Fibroblast of peridontal ligament (primary cell): Measurements from ENCODE around the gene PRDM16.
"Not testable (repeated sequence)": the region's sequence is repeated elsewhere in the genome, so short reads cannot be mapped to it uniquely, and the experiment has no call there.

ENCODE experiments used
- DNase-seq: peaks from one replicate; pipeline ENCODE4 v3.0.0-alpha.2; 2010; ENCODE audit errors: extremely low read depth

The PRDM16 gene

DNA sequence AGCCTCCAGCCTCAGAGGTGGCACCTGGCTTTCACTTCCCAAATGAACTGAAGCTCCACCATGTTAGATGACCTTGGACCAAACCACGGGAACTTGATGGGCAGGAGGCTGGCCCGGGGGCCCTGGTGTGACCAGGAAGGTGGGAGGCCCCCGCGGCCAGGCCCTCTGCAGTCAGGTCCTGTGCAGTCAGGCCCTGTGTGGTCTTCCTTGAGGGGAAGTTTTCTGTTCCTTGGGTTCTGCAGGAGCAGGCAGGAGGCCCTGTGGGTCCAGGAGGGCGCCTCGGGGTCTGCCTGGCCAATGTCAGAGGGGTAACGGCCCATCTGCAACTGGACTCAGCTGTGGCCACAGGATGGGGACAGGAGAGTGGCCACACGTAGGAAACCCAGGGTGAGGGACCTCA, 13.0 kb downstream of the PRDM16 start:
- DNase-seq: no peak

DNA sequence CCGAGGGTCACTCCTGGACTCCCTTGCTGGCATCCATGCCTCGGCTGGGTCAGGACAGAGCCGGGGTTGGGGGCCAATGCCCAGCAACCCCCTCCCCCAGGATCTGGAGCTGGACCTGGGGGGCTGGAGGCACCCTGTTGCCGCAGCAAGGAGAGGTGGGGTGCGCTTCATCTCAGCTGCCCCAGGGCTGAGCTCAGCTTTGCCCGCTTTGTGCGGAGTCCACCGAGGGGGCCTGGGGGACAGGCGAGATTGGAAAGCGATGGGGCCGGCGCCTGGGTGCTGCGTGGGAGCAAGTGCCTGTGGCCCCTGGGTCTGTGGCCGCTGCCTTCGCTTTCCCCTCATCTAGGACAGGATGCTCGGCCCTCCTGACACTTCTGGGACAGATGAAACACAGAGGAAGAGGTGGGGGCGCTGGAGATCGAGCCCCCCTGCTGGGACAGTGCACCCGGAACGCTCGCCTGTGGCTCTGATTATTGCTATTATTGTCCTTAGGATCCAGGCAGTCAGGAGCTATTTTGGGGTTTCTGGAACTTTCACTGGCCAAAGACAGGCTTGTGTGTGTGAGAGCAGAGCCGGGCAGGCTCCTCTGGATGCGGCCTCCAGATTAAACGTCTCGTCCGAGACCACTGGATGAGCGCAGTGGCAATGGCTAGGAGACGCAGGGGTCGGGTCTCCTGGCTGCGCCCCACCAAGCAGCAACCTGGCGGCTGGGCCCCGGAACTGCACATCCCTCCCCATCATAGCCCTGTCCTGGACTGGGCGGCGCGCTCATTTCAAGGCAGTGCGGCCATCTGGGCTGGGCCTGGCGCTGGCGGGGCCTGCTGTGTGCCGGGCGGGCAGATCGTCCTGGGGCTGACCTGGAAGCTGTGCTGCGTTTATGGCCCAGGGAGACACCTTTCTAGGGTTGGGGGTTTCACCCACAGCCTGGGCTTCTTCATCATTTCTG, 13.8 kb downstream of the PRDM16 start:
- DNase-seq: no peak

DNA sequence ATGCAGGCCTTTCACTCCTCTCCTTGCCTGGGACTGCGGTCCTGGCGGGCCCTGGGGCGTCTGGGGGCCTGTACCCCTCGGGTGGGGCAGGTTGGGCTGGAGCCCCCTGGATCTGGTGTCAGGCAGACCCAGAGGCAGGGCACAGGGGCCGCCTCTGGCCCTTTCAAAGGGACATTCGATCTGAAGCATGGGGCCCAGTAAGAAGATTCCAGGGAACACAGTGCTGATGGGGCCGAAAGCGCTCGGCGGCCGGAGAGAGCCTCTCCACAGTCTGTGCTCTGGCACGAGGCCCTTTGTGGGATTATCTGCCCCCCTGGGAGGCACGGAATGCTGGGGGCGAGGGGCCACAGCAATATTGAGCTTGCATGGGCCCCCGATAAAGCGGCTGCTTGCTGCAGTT, 15.2 kb downstream of the PRDM16 start:
- DNase-seq: no peak

DNA sequence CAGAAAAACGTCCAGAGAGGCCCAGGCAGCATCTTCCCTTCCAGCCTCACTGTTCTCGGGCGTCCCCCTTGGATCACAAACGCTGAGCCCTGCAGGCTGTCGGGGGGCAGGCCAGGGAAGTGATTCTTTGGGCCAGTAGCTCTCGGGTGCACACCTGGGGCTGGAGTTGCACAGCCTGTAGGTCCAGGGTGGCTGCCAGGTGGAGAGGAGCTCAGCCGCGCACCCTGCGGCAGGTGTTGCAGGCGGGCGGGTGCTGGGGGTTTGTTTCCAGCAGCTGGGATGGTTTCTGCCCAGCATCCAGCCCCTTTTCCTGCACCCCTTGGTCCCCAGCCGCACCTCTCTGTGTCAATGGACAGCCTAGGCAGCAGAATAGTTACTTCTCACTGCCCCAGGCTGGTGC, 15.7 kb downstream of the PRDM16 start:
- DNase-seq: no peak

DNA sequence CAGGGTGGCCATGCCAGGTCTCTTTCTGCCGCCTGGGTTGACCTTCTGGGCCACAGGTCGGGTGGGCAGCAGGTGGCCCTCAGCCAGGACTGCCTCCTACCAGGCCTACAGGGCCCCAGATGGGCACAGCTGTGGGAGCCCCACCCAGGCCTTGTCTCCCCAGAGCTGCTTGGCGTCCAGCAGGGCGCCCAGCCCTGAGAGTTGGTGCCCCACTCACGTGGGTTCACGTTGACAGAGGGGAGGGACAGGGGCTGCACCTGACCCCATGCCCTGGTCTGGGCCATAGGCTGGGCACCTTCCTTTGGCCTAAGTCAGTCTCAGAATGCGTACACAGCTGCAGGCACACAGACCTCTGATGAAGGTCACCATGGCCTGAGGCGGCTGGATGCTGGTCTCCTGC, 16.7 kb downstream of the PRDM16 start:
- DNase-seq: no peak

DNA sequence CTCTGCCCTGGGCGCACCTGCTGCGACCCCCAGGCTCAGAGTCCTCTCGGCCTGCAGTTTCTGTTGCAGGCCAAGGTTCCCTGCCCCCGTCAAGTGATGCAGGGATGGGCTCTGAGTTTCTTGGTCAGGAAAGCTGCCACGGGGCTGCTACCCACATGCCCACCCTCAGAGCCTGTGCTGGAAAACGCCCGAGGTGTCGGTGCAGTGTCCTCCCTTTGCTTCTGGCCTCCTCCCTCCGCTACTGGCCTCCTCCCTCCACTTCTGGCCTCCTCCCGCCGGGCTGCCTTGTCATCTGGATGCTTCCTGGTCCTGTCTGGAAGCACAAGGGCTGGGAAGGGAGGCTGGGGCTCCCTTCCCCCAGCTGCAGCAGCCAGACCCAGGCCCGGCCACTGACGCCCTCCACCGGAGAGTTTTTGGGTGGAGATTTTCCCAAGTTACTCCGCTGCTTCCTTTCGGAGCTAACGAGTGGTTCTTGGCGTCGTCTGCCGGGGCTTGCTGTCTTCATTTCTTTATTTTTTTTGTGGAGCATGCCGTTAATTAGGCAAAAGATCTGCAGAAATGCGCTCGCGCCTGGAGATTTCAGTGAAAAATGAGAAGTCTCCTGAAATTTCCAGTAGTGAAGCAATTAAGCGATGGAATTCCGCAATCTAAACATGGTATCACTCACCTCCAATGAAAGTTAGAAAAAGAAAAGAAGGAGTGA, 17.4 kb downstream of the PRDM16 start:
- DNase-seq: no peak

DNA sequence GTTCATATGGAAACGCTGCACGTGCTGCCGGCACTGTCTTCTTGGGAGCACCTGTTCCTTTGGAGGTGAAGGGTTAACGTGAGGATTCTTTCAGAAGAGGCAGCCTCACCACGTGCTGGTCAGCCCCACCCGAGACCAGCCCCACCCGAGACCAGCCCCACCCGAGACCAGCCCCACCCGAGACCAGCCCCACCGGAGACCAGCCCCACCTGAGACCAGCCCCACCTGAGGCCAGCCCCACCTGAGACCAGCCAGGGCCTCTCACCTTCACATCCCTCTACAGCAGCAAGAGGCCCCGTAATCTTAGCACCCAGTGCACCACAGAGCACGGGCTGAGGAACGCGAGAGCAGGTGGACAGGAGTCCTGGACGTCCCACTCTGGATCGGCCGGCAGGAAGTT, 18.0 kb downstream of the PRDM16 start:
- no peak for DNase-seq

DNA sequence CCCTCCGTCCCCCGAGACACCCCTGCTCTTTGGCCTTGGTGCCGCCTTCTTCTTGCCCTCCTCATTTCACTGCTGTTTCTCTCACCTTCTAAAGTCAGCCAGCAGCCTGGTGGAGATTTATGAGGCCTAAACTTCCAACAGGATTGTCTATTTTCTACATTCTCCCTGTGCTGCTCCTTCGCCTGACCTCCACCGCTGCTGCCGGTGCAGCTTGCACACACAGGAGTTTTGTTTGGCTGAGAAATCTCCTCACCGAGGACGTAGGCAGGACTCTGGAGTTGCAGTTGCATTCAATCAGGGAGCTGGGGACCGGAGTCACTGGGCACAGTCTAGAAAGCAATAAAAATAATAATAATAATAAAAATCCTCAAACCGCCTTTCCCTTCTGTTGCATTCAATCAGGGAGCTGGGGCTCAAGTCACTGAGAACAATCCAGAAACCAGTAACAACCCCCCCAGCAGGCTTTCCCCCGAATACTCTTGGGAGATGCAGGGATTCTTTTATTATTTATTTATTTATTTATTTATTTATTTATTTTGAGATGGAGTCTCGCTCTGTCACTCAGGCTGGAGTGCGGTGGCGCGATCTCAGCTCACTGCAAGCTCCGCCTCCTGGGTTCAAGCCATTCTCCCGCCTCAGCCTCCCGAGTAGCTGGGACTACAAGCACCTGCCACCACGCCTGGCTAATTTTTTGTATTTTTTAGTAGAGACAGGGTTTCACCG, 19.1 kb downstream of the PRDM16 start:
- not testable (repeated sequence) for DNase-seq

DNA sequence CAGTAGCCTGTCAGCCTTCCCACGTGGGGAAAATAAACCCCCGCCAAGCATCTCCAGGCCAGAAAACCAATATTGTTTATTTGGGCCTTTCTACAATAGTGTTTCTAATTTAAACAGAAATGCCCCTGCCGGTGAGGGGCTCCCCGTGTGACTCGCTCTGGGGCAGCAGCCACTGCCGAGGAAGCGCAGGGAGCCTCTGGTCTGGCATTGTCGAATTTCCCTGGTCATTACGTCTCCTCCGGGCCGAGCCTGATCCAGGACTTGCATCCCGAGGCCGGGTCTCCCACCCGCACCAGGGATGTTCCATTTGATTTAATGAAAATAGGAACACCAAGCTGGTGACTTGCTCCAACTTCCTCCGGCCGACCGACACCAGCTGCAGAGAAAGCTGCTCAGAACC, 20.5 kb downstream of the PRDM16 start:
- DNase-seq: no peak

DNA sequence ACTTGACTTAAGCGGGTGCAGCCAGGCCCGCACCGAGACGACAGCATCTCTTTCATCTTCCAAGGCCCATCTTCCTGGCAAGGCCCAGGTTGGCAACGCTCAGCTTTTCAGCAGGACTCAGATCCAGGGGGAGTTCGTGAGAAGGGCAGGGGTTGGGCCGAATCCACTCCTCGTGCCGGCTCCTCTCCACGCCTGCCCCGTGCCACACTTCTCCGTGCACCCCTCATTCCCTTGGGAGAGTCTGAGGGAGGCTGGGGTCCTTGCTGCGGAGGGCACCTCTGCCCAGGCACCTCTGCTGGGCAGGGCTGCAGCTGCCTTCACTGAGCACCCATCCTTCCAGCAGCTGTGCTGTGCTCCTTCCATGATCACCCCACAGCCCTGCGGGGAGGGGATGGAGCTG, 22.3 kb downstream of the PRDM16 start:
- no peak for DNase-seq

DNA sequence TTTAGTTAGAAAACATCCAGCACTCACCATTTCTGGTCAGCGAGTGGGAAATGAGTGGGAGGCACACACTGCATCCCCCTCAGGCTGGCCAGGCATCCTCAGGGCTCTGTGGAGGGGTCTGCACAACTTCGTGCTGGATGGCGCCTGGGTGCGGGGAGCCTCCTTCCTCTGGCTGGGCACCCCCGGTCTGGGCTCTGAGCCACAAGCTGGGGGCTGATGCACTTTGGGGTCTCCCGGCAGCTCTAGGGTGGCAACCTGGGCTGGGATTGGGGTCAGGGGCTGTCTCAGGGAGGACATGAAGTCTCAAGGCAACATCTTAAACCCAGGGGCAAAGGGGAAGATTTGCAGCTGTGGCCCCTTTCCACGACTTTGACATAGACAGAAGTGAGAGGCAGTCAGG, 23.5 kb downstream of the PRDM16 start:
- DNase-seq: no peak

DNA sequence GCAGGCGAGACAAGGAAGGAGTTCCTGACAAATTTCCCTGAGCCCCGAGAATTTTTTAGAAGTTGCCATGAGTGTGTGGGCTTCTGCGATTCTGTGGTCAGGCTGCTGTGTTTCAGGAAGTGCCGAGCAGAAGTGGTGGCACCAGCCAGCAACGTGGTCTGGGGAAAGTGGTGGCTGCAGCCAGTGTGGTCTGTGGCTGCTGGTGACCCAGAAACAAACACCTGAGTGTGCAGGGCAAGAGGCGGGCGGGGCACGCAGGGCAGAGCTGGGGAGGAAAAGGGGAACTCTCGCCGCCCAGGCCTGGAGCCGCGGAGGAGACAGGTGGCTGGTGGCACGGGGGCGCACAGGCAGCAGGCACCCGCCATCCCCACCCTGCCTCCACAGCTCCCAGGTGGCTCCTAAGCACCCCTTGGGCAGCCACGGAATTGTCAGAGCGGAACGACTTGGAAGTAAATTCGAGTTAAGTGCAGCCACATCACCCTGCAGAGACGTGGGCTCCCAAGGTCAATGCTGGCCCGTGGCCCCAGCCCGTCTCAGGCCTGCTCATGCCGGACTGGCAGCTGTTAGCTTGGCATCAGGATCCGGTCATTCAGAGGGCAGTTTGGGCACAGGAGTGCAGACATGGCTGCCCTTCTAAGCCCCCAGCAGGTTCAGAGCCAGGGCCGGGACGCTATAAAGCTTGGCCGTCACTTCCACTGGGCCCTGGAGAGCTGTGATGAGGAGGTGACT, 25.1 kb downstream of the PRDM16 start:
- DNase-seq: no peak

DNA sequence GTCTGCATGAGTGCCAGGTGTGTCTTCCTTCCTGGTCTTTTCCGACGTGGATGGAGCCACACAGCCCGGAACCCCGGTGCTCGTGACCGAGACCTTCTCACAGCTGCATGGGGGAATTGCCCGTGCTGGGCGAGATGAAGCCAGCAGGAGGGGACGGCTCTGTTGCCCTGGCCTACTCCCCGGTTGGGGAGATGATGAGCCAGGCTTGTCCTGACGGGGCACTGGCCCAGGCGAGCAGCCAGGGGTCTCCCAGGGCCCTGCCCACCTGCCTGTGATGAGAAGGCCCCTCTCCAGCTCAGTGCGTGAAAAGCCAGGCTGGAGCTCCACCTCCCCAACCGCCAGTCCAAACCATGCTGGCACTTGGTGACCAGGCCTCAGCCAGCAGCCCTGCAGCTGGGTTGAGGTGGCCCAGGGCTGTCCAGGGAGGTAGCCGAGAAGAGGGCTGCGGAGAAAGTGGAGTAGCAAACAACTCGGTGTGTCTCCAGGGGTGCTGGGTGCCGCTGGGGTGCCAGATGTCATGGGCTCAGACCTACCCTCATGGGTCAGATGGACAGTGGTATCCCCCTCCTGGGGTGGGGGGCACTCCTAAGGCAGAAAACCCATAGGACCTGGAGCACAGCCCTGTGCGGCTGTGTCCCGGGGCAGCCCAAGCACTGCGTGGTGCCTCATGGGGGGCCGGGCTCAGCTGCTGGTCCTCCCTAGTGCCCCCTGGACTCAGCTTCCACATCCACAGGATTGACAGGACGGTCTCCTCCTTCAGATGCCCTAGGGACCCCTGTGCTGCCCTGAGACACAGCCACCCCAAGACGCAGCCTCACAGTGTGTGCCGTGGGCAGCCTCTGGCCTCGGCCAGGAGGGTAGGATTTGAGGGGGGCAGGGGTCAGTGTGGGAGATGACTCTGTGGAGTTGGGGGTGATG, 26.1 kb downstream of the PRDM16 start:
- no peak for DNase-seq

DNA sequence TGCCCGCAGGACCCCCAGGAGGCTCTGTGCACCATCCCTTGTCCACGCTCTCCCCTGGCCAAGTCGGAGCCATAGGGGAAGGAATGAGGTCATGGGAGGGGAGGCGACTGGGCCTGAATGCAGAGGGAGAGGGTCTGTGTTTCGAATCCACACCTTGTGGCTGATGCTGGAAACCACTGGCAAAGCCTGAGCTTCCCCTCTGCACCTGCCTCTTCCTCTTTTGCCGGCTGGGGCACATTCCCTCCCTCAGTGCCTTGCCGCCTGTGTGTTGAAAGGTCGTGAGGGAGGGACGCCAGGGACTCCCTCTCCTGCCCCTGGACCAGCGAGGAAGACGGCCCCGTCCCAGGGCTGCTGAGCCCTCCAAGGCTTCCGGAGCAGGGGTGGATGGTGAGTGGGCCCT, 27.3 kb downstream of the PRDM16 start:
- DNase-seq: no peak

DNA sequence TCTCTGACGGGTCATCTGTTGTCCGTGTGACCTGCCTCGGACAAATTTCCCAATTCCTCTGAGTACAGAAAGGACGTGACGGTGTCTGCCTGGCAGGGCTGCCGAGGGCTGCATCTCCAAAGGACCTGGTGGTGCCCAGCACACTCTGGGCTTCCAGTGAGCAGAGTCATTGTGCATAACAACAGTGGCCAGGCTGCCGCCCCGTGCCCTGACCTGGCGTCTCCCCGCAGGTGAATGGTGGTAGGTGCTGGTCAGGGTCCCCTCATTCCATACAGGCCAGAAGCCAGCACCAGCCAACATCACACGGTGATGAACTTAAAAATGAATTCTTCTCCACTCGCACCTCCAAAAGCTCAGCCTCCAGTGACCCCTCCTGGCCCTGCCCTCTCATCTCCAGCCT, 28.2 kb downstream of the PRDM16 start:
- DNase-seq: no peak

DNA sequence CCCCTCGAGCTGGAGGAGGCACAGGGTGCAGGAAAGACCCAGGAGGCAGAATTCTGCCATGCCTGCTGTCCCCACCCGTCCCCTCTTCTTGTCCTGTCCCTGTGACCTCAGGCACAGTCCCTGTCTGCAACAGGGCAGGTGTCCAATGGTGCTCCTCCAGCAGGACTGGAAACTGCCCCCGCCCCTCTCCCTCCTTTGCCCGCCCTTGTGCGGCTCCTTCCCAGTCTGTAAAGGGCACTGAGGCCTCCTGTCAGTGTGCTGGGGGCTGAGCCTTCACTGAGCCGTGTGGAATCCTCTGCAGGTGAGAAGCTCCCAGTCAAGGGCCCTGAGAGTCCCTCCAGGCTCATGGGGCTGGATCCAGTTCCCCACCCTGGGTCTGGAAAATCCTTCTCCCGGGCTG, 28.9 kb downstream of the PRDM16 start:
- no peak for DNase-seq

DNA sequence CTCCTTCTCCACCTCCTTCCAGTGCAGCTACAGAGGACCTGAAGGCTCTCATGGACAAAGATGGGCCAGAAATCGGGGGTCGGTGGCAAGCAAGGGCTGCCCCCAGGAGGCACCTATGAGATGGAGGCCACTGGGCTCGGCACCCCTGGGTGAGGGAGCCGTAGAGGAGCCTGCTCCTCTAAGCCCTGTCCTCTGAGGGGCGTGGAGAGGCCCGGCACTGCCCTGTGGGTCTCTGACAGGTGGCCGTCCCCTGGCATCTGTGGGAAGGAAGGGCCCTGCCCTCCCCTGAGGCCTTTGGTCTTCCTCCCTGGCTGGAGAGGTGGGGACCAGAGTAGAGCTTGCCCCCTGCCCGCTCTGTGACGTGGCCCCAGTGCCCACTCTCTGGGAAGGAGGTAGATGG, 30.9 kb downstream of the PRDM16 start:
- DNase-seq: no peak

DNA sequence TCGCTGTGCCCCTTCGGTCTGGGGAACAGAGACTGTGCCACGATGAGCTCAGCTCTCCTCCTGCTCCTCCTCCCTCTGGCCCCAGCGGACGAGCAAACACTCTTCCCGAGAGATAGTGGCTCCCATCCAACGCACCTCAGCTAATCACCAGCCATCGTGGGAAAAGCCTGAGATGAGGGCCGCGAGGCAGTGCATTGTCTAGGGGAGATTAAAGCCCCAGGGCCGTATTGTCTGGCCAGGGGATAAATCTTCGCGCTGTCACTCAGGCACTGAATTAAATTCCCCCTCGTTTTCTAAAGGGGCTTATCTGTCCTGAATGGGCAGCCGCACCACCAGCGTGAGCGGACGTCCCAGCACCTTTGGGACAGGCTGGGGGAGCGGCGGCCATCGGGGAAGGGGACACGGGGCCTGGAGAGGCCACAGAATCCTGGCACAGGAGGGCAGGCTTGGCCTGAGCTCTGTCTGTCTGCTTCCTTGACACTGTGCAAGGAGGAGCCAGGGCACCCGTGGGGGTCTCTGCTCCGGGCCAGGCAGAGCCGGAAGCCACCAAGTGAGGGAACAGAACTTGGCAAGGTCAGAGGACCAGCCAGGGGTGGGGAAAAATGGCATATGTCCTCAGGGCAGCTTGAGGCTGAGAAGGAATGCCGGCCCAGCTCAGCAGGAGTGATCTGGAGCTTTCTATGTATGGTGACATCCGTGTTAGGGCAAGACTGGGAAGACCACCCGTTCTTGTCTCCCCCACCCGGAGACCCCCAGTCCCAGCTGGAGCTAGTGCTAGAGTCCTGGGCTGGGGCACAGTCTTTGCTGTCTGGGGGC, 32.3 kb downstream of the PRDM16 start:
- no peak for DNase-seq

DNA sequence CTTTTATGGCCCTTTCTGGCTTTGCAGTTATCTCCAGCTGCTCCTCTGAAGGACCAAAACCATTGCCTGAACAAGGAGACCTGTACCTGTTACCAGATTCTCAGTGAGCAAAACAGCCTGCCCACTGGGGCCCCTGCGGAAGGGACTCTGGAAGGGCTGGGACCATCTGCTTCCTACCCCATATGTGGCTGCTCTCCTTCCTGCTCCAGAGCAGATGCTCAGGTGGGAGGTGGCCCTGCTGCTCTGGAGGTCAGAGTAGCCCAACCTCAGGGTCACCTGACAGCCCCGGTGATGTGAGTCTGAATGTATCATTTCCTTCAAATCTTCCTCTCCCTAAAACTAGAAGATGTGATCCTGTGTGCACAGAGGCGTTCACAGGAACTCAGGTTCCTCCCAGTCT, 33.6 kb downstream of the PRDM16 start:
- no peak for DNase-seq
